HepG2 (cell line): ENCODE results near the gene SIX4. TPM values are rescaled to one million over a fixed set of nuclear protein-coding genes. Genes with fewer than 3 reads are reported as not detected.

Source experiments
- CEBPB ChIP-seq: IDR thresholded peaks from 2 replicates; pipeline ENCODE4 v1.6.1; 2011; ENCODE audit warnings: low read depth, low read length, improper control_type of control experiment, borderline replicate concordance
- CTCF ChIP-seq: sonication (generic); formaldehyde crosslinking; IDR thresholded peaks from 2 replicates; pipeline ENCODE4 v1.5.0; 2020; ENCODE audit warnings: mild to moderate bottlenecking, missing genetic modification reagents, moderate library complexity
- FOXJ3 ChIP-seq: sonication (generic); formaldehyde crosslinking; IDR thresholded peaks from 2 replicates; pipeline ENCODE4 v1.4.0; 2020; ENCODE audit warnings: missing genetic modification reagents, mild to moderate bottlenecking, borderline replicate concordance
- GTF2F1 ChIP-seq: fragments of 150-350 bp; IDR thresholded peaks from 2 replicates; pipeline ENCODE4 v1.6.1; 2014; ENCODE audit warnings: low read length
- GTF3A ChIP-seq: sonication (generic); formaldehyde crosslinking; conservative IDR thresholded peaks from 2 replicates; pipeline ENCODE4 v1.4.0; 2020; ENCODE audit warnings: mild to moderate bottlenecking, missing genetic modification reagents
- HOXA3 ChIP-seq: sonication (generic); formaldehyde crosslinking; IDR thresholded peaks from 2 replicates; pipeline ENCODE4 v1.5.0; 2020; ENCODE audit warnings: missing genetic modification reagents
- KDM5B ChIP-seq: sonication (generic); formaldehyde crosslinking; IDR thresholded peaks from 2 replicates; pipeline ENCODE4 v1.4.0; 2020; ENCODE audit warnings: missing genetic modification reagents, mild to moderate bottlenecking, borderline replicate concordance
- NFRKB ChIP-seq: fragments of 450-650 bp; IDR thresholded peaks from 2 replicates; pipeline ENCODE4 v1.6.1; 2017
- RBFOX2 ChIP-seq: fragments of 200-400 bp; formaldehyde crosslinking; IDR thresholded peaks from 2 replicates; pipeline ENCODE4 v1.6.1; 2017; ENCODE audit warnings: low read depth, mild to moderate bottlenecking, low read length
- TCF7 ChIP-seq: sonication (generic); IDR thresholded peaks from 2 replicates; pipeline ENCODE4 v1.6.1; 2016; ENCODE audit warnings: antibody characterized with exemption, low read depth
- TFDP2 ChIP-seq: sonication (generic); formaldehyde crosslinking; IDR thresholded peaks from 2 replicates; pipeline ENCODE4 v1.4.0; 2020; ENCODE audit warnings: missing genetic modification reagents
- ZNF263 ChIP-seq: sonication (generic); formaldehyde crosslinking; IDR thresholded peaks from 2 replicates; pipeline ENCODE4 v1.4.0; 2020; ENCODE audit warnings: missing genetic modification reagents
- ZNF331 ChIP-seq: sonication (generic); formaldehyde crosslinking; IDR thresholded peaks from 2 replicates; pipeline ENCODE4 v1.4.0; 2020; ENCODE audit warnings: missing genetic modification reagents
- ZNF549 ChIP-seq: sonication (generic); formaldehyde crosslinking; IDR thresholded peaks from 2 replicates; pipeline ENCODE4 v1.5.0; 2020; ENCODE audit warnings: missing genetic modification reagents
- ZNF609 ChIP-seq: sonication (generic); formaldehyde crosslinking; IDR thresholded peaks from 2 replicates; pipeline ENCODE4 v1.4.0; 2020; ENCODE audit warnings: mild to moderate bottlenecking, missing genetic modification reagents, borderline replicate concordance
- polyA plus RNA-seq, 8 experiments: library from polyadenylated mRNA; depleted of rRNA in 3 of 8; stranded (reverse) in 7 of 8; unstranded in 1 of 8; fragments of >200 nt; fragmentation: Illumina TruSeq in 4 of 8; extraction: Trizol in 4 of 8; gene quantifications; 2 replicates each; pipeline versions ENCODE4 v1.2.1 to v1.2.3, GENCODE V29; 2011 to 2016; ENCODE audit warnings: low read depth in 4 of 8, missing spikeins in 1 of 8, mixed read lengths in 1 of 8; ENCODE audit not compliant: insufficient read depth in 1 of 8
- total RNA-seq, 5 experiments: library from RNA; depleted of rRNA; stranded (reverse); fragments of >200 nt; fragmentation: Illumina TruSeq; extraction: Trizol; gene quantifications; 2 replicates each; pipeline ENCODE4 v1.2.3, GENCODE V29; 2016; ENCODE audit warnings: low read depth in 1 of 5
- TF ChIP-seq, protein P1 (sequence below): sonication (generic); formaldehyde crosslinking; IDR thresholded peaks from 2 replicates; pipeline ENCODE4 v1.4.0; 2020; ENCODE audit warnings: mild to moderate bottlenecking, low read depth, missing genetic modification reagents
- TF ChIP-seq, protein P2 (sequence below): sonication (generic); formaldehyde crosslinking; IDR thresholded peaks from 2 replicates; pipeline ENCODE4 v1.5.0; 2020; ENCODE audit warnings: mild to moderate bottlenecking, missing genetic modification reagents

Gene SIX4
- total and polyA plus RNA-seq, 2 of the 13 experiments (the other 11 are each of a cell fraction or from before 2014, with no cell fraction given), result 5.0 to 6.0 TPM

DNA sequence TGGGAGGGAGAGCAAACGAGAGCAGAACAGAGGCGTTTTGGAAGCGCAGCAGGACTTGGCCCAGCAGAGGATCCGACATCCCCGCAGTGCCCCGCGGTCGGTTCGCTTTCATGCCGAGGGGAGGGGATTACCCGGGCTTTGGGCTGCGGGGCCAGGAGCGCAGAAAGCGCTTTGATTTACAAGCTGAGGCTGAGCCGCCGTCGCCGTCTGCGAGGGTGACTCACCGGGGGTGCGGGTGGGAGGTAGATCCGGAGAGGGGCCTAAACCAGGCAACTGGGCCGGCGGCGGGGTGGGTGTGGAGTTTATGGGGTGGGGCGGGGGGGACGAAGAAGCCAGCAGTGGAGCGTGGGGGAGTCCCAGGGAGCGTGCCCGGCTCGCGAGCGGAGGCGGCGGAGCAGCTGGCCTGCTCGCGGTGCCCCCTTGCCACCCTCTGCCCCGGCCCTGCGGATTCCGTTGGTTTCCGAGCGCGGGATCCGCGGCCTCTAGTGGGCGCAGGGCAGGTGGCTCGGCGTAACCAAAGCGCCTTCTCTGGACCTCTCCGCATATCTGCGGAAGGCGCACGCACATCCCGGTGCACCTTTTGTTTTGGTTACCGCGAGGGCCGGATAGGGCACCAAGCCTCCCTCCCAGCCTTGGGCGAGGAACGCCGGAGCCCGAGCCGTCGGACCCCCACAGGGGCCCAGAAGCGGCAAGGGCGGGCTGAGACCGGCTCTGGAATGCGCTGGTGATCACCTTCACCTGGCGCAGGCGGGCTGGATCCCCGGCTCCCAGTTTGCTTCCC lies 2.6 kb downstream of the SIX4 start (continued):
- TF ChIP-seq ZNF609 (CRISPR knock-in tag) (no peak; the same call in 1 of the 2 replicates), NFRKB (no peak), TFDP2 (peak; percentile 58), ZNF549 (CRISPR knock-in tag) (no peak), ZNF263 (peak; percentile 23; the same call in 1 of the 2 replicates), CTCF (CRISPR knock-in tag) (peak; percentile 79), HOXA3 (no peak; the same call in 1 of the 2 replicates), KDM5B (CRISPR knock-in tag) (peak; percentile 67; the same call in 1 of the 2 replicates), GTF2F1 (no peak), CEBPB (no peak), RBFOX2 (peak; percentile 55), FOXJ3 (no peak), ZNF331 (0 out of 2 replicates have a peak, but pooled peaks have one; percentile 9), TCF7 (peak; percentile 70), GTF3A (CRISPR knock-in tag) (0 out of 2 replicates have a peak, but pooled peaks have one; percentile 12)
- TF ChIP-seq, protein P1, sequence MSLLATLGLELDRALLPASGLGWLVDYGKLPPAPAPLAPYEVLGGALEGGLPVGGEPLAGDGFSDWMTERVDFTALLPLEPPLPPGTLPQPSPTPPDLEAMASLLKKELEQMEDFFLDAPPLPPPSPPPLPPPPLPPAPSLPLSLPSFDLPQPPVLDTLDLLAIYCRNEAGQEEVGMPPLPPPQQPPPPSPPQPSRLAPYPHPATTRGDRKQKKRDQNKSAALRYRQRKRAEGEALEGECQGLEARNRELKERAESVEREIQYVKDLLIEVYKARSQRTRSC, result no peak
- TF ChIP-seq, protein P2, sequence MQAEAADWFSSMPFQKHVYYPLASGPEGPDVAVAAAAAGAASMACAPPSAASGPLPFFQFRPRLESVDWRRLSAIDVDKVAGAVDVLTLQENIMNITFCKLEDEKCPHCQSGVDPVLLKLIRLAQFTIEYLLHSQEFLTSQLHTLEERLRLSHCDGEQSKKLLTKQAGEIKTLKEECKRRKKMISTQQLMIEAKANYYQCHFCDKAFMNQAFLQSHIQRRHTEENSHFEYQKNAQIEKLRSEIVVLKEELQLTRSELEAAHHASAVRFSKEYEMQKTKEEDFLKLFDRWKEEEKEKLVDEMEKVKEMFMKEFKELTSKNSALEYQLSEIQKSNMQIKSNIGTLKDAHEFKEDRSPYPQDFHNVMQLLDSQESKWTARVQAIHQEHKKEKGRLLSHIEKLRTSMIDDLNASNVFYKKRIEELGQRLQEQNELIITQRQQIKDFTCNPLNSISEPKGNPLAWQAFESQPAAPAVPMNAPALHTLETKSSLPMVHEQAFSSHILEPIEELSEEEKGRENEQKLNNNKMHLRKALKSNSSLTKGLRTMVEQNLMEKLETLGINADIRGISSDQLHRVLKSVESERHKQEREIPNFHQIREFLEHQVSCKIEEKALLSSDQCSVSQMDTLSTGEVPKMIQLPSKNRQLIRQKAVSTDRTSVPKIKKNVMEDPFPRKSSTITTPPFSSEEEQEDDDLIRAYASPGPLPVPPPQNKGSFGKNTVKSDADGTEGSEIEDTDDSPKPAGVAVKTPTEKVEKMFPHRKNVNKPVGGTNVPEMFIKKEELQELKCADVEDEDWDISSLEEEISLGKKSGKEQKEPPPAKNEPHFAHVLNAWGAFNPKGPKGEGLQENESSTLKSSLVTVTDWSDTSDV, result no peak
